HG03159 (cell line): ENCODE results near the gene SPTBN4.
A peak's percentile ranks its signal among the peaks of the same experiment; 100 is the strongest.
"Not testable (repeated sequence)": the region's sequence is repeated elsewhere in the genome, so short reads cannot be mapped to it uniquely, and the experiment has no call there.

Source experiments
- ATAC-seq: cut with Tn5 transposase; IDR thresholded peaks from one replicate; pipeline ENCODE4 v1.9.1; 2021; ENCODE audit warnings: mild to moderate bottlenecking, moderate library complexity; ENCODE audit not compliant: unreplicated experiment

SPTBN4 gene

GRCh38 chr19:40613690-40614621, 147.2 kb downstream of the SPTBN4 start:
- peak; percentile 44 for ATAC-seq

- no peak for ATAC-seq
Measured at GRCh38 chr19:40614622-40615411, 148.0 kb downstream of the SPTBN4 start.

GRCh38 chr19:40616178-40616577, 149.4 kb downstream of the SPTBN4 start:
- no peak for ATAC-seq

GRCh38 chr19:40616941-40617340, 150.1 kb downstream of the SPTBN4 start:
- ATAC-seq: no peak

- ATAC-seq: no peak
Measured at GRCh38 chr19:40617961-40618360, 151.2 kb downstream of the SPTBN4 start.

GRCh38 chr19:40619333-40620160, 152.7 kb downstream of the SPTBN4 start:
- ATAC-seq: no peak

- ATAC-seq: no peak
Measured at GRCh38 chr19:40620161-40620485, 153.3 kb downstream of the SPTBN4 start.

GRCh38 chr19:40621283-40621682, 154.5 kb downstream of the SPTBN4 start:
- ATAC-seq: no peak

GRCh38 chr19:40621966-40622772, 155.4 kb downstream of the SPTBN4 start:
- ATAC-seq: no peak

- no peak for ATAC-seq
Measured at GRCh38 chr19:40622773-40623075, 155.9 kb downstream of the SPTBN4 start.

- no peak for ATAC-seq
Measured at GRCh38 chr19:40623403-40624251, 156.8 kb downstream of the SPTBN4 start.

- not testable (repeated sequence) for ATAC-seq
Measured at GRCh38 chr19:40624369-40625153, 157.8 kb downstream of the SPTBN4 start.

GRCh38 chr19:40625406-40626120, 158.8 kb downstream of the SPTBN4 start:
- no peak for ATAC-seq
